Stimulated activated naive B cell treated with anti-CD40 and anti-IgM and Interleukin-4, amounts not matched to agents 10 μg/mL and 1 μg/mL and 100 μg/mL, for 72 hours (primary cell): ENCODE data around the gene FBXO15.

ENCODE experiments used
- ATAC-seq, 2 donors: fragments of 150-1000 bp; cut with Tn5 transposase; replicated peaks; 2 replicates each; pipeline ENCODE4 v1.10.0; 2021; ENCODE audit warnings: moderate library complexity in 1 of 2
- DNase-seq: peaks from one replicate; pipeline ENCODE4 v3.0.0; 2021
- H3K27ac Mint-ChIP-seq: one replicate; pipeline ENCODE4 v1.8.0; 2022; ENCODE audit warnings: mild to moderate bottlenecking, mixed read lengths
- H3K27me3 Mint-ChIP-seq, 2 donors: one replicate each; pipeline ENCODE4 v1.8.0; 2022; ENCODE audit warnings: mixed read lengths in 2 of 2
- H3K36me3 Mint-ChIP-seq, 2 donors: one replicate each; pipeline ENCODE4 v1.8.0; 2022; ENCODE audit warnings: mixed read lengths in 2 of 2, mild to moderate bottlenecking in 1 of 2
- H3K4me1 Mint-ChIP-seq, 2 donors: one replicate each; pipeline ENCODE4 v1.8.0; 2022; ENCODE audit warnings: mixed read lengths in 2 of 2, mild to moderate bottlenecking in 1 of 2
- H3K4me3 Mint-ChIP-seq, 2 donors: one replicate each; pipeline ENCODE4 v1.8.0; 2022; ENCODE audit warnings: mild to moderate bottlenecking in 2 of 2, mixed read lengths in 2 of 2, moderate library complexity in 1 of 2
- H3K9me3 Mint-ChIP-seq, 2 donors: one replicate each; pipeline ENCODE4 v1.8.0; 2022; ENCODE audit warnings: mixed read lengths in 2 of 2, mild to moderate bottlenecking in 1 of 2

The FBXO15 gene

GRCh38 chr18:74114116-74114515 is 33.5 kb downstream of the FBXO15 start:
- DNase-seq, result no peak
- Mint-ChIP-seq H3K4me3 (no peak overlapping the region), H3K27ac (no peak overlapping the region), H3K4me1 (peaks cover 14 to 23% of the 10 kb centered on the region in 2 donors), H3K9me3 (peaks cover 3 to 4% of the 10 kb centered on the region in 2 donors), H3K27me3 (no peaks in the 10 kb centered on the region), H3K36me3 (peaks cover 0 to 5% of the 10 kb centered on the region in 2 donors)
- ATAC-seq, result no peak

GRCh38 chr18:74113711-74114110 is 33.9 kb downstream of the FBXO15 start:
- no peak overlapping the region for H3K4me3 Mint-ChIP-seq
- peaks cover 14 to 23% of the 10 kb centered on the region in 2 donors for H3K4me1 Mint-ChIP-seq
- no peak for ATAC-seq
- no peak overlapping the region for H3K27ac Mint-ChIP-seq
- DNase-seq, result no peak
- peaks cover 4 to 6% of the 10 kb centered on the region in 2 donors for H3K9me3 Mint-ChIP-seq
- H3K27me3 Mint-ChIP-seq, result no peaks in the 10 kb centered on the region
- H3K36me3 Mint-ChIP-seq, result peaks cover 0 to 7% of the 10 kb centered on the region in 2 donors

- Mint-ChIP-seq H3K36me3 (peaks cover 4 to 10% of the 10 kb centered on the region in 2 donors), H3K4me1 (peaks cover 4 to 16% of the 10 kb centered on the region in 2 donors), H3K4me3 (no peak overlapping the region), H3K27me3 (no peaks in the 10 kb centered on the region), H3K9me3 (peaks cover 12 to 14% of the 10 kb centered on the region in 2 donors), H3K27ac (no peak overlapping the region)
- no peak for DNase-seq
- no peak for ATAC-seq
These were observed 36.7 kb downstream of the FBXO15 start for GRCh38 chr18:74110976-74111375.

GRCh38 chr18:74110149-74110548 is 37.5 kb downstream of the FBXO15 start:
- Mint-ChIP-seq H3K4me1 (peaks cover 4 to 16% of the 10 kb centered on the region in 2 donors), H3K27ac (no peak overlapping the region), H3K27me3 (no peaks in the 10 kb centered on the region), H3K36me3 (peaks cover 4 to 10% of the 10 kb centered on the region in 2 donors), H3K9me3 (peaks cover 12 to 14% of the 10 kb centered on the region in 2 donors), H3K4me3 (no peak overlapping the region)
- ATAC-seq, result no peak
- DNase-seq, result no peak

- no peak overlapping the region for H3K4me3 Mint-ChIP-seq
- peaks cover 4 to 12% of the 10 kb centered on the region in 2 donors for H3K36me3 Mint-ChIP-seq
- peaks cover 15 to 17% of the 10 kb centered on the region in 2 donors for H3K9me3 Mint-ChIP-seq
- no peaks in the 10 kb centered on the region for H3K27me3 Mint-ChIP-seq
- H3K27ac Mint-ChIP-seq, result no peak overlapping the region
- ATAC-seq (no peak), DNase-seq (no peak)
- peaks cover 0 to 13% of the 10 kb centered on the region in 2 donors for H3K4me1 Mint-ChIP-seq
These were observed 39.2 kb downstream of the FBXO15 start for GRCh38 chr18:74108460-74108859.

GRCh38 chr18:74097803-74098202 is 49.8 kb downstream of the FBXO15 start:
- Mint-ChIP-seq H3K4me3 (no peak overlapping the region), H3K36me3 (peaks cover 10 to 22% of the 10 kb centered on the region in 2 donors), H3K4me1 (no peaks in the 10 kb centered on the region), H3K9me3 (peaks cover 14 to 16% of the 10 kb centered on the region in 2 donors), H3K27ac (no peak overlapping the region), H3K27me3 (peaks cover 7 to 36% of the 10 kb centered on the region in 2 donors)
- no peak for ATAC-seq
- no peak for DNase-seq

GRCh38 chr18:74092922-74093321 is 54.7 kb downstream of the FBXO15 start:
- Mint-ChIP-seq H3K4me1 (peaks cover 0 to 4% of the 10 kb centered on the region in 2 donors), H3K27me3 (peaks cover 17 to 18% of the 10 kb centered on the region in 2 donors), H3K27ac (no peak overlapping the region), H3K9me3 (peaks cover 0 to 8% of the 10 kb centered on the region in 2 donors), H3K36me3 (peaks cover 5 to 18% of the 10 kb centered on the region in 2 donors), H3K4me3 (no peak overlapping the region)
- DNase-seq (no peak), ATAC-seq (no peak)

GRCh38 chr18:74084184-74084855 is 63.3 kb downstream of the FBXO15 start:
- no peak for ATAC-seq
- Mint-ChIP-seq H3K27ac (peak overlapping the region; percentile 51), H3K9me3 (peaks cover 0 to 3% of the 10 kb centered on the region in 2 donors), H3K36me3 (no peaks in the 10 kb centered on the region), H3K4me3 (no peak overlapping the region), H3K4me1 (peaks cover 11 to 13% of the 10 kb centered on the region in 2 donors), H3K27me3 (no peaks in the 10 kb centered on the region)
- DNase-seq, result no peak

- ATAC-seq, result no peak
- H3K4me3 Mint-ChIP-seq, result no peak overlapping the region
- peaks cover 0 to 3% of the 10 kb centered on the region in 2 donors for H3K9me3 Mint-ChIP-seq
- H3K4me1 Mint-ChIP-seq, result peaks cover 16% of the 10 kb centered on the region in 2 donors
- H3K27me3 Mint-ChIP-seq, result no peaks in the 10 kb centered on the region
- no peaks in the 10 kb centered on the region for H3K36me3 Mint-ChIP-seq
- no peak overlapping the region for H3K27ac Mint-ChIP-seq
- no peak for DNase-seq
These were observed 64.1 kb downstream of the FBXO15 start for GRCh38 chr18:74083557-74083952.

- DNase-seq (no peak), ATAC-seq (peak in 1 of 2 donors; percentile 14)
- Mint-ChIP-seq H3K4me1 (peaks cover 18 to 20% of the 10 kb centered on the region in 2 donors), H3K9me3 (no peaks in the 10 kb centered on the region), H3K27me3 (no peaks in the 10 kb centered on the region), H3K4me3 (peak overlapping the region; percentile 67 to 80), H3K36me3 (no peaks in the 10 kb centered on the region), H3K27ac (peak overlapping the region; percentile 94)
These were observed 64.7 kb downstream of the FBXO15 start for GRCh38 chr18:74082742-74083556.

- H3K9me3 Mint-ChIP-seq, result no peaks in the 10 kb centered on the region
- H3K27ac Mint-ChIP-seq, result peak overlapping the region; percentile 94
- ATAC-seq (peak; percentile 99 to 100), DNase-seq (peak; percentile 59)
- no peaks in the 10 kb centered on the region for H3K27me3 Mint-ChIP-seq
- H3K36me3 Mint-ChIP-seq, result no peaks in the 10 kb centered on the region
- H3K4me3 Mint-ChIP-seq, result peak overlapping the region; percentile 67 to 80
- peaks cover 18 to 20% of the 10 kb centered on the region in 2 donors for H3K4me1 Mint-ChIP-seq
These were observed 65.5 kb downstream of the FBXO15 start for GRCh38 chr18:74081966-74082741.

- H3K27me3 Mint-ChIP-seq, result no peaks in the 10 kb centered on the region
- no peaks in the 10 kb centered on the region for H3K36me3 Mint-ChIP-seq
- no peak overlapping the region for H3K27ac Mint-ChIP-seq
- no peaks in the 10 kb centered on the region for H3K9me3 Mint-ChIP-seq
- DNase-seq, result no peak
- no peak overlapping the region for H3K4me3 Mint-ChIP-seq
- no peak for ATAC-seq
- H3K4me1 Mint-ChIP-seq, result peaks cover 16 to 20% of the 10 kb centered on the region in 2 donors
These were observed 69.4 kb downstream of the FBXO15 start for GRCh38 chr18:74078257-74078656.

GRCh38 chr18:74074668-74075564 is 72.7 kb downstream of the FBXO15 start:
- DNase-seq (no peak), ATAC-seq (no peak)
- no peaks in the 10 kb centered on the region for H3K36me3 Mint-ChIP-seq
- no peak overlapping the region for H3K27ac Mint-ChIP-seq
- no peaks in the 10 kb centered on the region for H3K27me3 Mint-ChIP-seq
- H3K4me3 Mint-ChIP-seq, result no peak overlapping the region
- H3K9me3 Mint-ChIP-seq, result no peaks in the 10 kb centered on the region
- peaks cover 12 to 15% of the 10 kb centered on the region in 2 donors for H3K4me1 Mint-ChIP-seq
